Ishikawa (cell line): ENCODE data around the gene KNDC1.
A peak's percentile ranks its signal among the peaks of the same experiment; 100 is the strongest.

Experiments used
- EGR1 ChIP-seq: IDR thresholded peaks from 2 replicates; pipeline ENCODE4 v1.6.1; 2012
- EP300 ChIP-seq: IDR thresholded peaks from 2 replicates; pipeline ENCODE4 v1.6.1; 2012; ENCODE audit warnings: borderline replicate concordance
- FOXM1 ChIP-seq: IDR thresholded peaks from 2 replicates; pipeline ENCODE4 v1.6.1; 2012; ENCODE audit warnings: low read depth, borderline replicate concordance
- NFIC ChIP-seq: IDR thresholded peaks from 2 replicates; pipeline ENCODE4 v1.6.1; 2012
- RAD21 ChIP-seq: IDR thresholded peaks from 2 replicates; pipeline ENCODE4 v1.6.1; 2012; ENCODE audit warnings: low read depth
- TAF1 ChIP-seq: IDR thresholded peaks from 2 replicates; pipeline ENCODE4 v1.6.1; 2012; ENCODE audit warnings: low read depth, mild to moderate bottlenecking
- TCF12 ChIP-seq: IDR thresholded peaks from 2 replicates; pipeline ENCODE4 v1.6.1; 2012; ENCODE audit warnings: low read depth
- TEAD4 ChIP-seq: IDR thresholded peaks from 2 replicates; pipeline ENCODE4 v1.6.1; 2012
- ZBTB7A ChIP-seq: IDR thresholded peaks from 2 replicates; pipeline ENCODE4 v1.6.1; 2012; ENCODE audit warnings: low read depth
- TF ChIP-seq, protein P1 (sequence below): IDR thresholded peaks from 2 replicates; pipeline ENCODE4 v1.6.1; 2012; ENCODE audit warnings: low read depth, mild to moderate bottlenecking
- TF ChIP-seq, protein P2 (sequence below): IDR thresholded peaks from 2 replicates; pipeline ENCODE4 v1.6.1; 2012
- TF ChIP-seq, protein P3 (sequence below): IDR thresholded peaks from 2 replicates; pipeline ENCODE4 v1.6.1; 2012

The KNDC1 gene

DNA sequence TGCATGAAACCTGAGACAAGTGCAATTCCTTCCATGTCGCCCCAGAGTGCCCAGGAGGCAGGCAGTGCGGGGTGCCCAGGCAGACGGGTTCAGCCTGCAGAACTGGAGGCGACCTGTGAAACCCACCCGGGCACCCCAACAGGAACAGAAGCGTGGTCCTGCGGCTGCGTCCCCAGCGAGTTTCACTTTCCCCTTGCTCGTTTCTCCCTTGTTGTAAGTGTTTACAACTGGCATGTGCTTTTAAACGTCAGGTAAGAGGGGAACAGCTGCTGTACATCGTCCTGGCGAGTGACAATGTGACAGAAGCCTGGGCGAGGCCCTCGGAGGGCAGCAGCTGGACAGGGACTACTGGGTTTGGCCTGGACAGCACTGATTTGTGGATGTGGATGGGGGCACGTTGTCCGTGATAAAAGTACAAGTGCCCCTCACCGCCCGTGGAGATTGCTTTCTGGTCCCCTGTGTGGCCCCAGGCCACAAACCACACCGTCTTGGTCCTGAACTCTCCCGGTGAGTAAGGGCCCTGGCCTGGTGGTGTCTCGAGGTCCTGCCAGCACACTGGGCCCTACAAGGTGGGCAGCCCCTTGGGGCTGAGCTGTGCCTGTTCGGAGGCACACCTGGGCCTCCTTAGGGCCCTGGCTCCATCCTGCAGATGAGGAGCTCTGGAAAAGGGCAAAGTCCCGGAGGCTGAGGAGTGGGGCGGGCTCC, 81.6 kb downstream of the KNDC1 start:
- TF ChIP-seq, protein P1, sequence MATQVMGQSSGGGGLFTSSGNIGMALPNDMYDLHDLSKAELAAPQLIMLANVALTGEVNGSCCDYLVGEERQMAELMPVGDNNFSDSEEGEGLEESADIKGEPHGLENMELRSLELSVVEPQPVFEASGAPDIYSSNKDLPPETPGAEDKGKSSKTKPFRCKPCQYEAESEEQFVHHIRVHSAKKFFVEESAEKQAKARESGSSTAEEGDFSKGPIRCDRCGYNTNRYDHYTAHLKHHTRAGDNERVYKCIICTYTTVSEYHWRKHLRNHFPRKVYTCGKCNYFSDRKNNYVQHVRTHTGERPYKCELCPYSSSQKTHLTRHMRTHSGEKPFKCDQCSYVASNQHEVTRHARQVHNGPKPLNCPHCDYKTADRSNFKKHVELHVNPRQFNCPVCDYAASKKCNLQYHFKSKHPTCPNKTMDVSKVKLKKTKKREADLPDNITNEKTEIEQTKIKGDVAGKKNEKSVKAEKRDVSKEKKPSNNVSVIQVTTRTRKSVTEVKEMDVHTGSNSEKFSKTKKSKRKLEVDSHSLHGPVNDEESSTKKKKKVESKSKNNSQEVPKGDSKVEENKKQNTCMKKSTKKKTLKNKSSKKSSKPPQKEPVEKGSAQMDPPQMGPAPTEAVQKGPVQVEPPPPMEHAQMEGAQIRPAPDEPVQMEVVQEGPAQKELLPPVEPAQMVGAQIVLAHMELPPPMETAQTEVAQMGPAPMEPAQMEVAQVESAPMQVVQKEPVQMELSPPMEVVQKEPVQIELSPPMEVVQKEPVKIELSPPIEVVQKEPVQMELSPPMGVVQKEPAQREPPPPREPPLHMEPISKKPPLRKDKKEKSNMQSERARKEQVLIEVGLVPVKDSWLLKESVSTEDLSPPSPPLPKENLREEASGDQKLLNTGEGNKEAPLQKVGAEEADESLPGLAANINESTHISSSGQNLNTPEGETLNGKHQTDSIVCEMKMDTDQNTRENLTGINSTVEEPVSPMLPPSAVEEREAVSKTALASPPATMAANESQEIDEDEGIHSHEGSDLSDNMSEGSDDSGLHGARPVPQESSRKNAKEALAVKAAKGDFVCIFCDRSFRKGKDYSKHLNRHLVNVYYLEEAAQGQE = peak; percentile 28; the same call in 1 of the 2 replicates
- no peak for TF ChIP-seq ZBTB7A

DNA sequence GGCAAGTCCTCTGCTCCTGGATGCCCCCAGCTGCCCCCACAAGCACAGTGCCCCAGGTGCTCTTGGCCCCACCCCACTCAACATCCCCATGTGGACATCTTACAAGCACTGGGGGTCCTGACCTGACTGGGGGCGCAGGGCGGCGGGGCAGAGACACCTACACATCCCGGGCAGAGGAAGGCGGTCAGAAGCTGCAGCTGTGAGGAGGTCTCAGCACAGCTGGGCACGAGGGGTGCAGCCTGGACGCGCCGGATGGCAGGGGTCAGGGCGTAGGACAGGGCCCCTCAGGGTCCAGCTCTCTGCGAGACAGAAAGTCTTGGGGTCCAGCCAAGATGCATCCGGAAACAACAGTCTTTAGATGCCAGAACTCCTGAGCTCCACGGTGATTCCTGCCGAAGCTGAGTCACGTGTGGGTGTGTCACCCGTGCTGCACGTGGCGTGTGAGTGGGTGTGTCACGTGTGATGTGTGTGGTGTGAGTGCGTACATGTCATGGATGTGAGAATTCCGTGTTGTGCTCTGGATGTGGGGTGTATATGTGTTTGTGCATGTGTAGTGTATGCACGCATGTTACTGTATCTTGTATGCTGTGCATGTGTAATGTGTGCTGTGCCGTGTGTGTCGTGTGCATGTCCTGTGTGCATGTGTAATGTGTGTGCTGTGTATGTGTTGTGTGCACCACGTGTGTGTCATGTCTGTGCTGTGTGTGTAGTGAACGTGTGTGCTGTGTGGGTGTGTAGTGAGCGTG, 82.8 kb downstream of the KNDC1 start:
- TF ChIP-seq RAD21 (no peak), TAF1 (no peak), TCF12 (no peak)
- TF ChIP-seq, protein P2, sequence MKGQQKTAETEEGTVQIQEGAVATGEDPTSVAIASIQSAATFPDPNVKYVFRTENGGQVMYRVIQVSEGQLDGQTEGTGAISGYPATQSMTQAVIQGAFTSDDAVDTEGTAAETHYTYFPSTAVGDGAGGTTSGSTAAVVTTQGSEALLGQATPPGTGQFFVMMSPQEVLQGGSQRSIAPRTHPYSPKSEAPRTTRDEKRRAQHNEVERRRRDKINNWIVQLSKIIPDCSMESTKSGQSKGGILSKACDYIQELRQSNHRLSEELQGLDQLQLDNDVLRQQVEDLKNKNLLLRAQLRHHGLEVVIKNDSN = peak; percentile 65

DNA sequence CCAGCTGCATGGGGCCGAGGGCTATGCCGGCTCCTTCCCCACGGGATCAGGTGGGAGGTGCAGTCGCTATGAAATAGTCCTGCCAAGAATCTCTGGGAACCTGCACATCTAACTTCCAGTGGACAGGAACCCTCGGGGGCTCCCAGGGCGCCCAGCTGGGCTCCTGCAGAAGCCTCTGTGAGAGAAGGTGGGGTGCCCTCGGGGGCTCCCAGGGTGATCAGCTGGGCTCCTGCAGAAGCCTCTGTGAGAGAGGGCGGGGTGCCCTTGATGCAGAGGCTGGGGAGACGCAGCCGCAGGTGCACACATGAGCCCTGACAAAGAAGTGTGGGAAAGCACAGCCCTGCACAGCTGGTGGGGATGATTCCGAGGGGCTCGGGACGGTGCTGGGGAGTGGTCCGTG, 83.6 kb downstream of the KNDC1 start:
- TF ChIP-seq TEAD4 = no peak
- no peak for TF ChIP-seq EGR1
- TF ChIP-seq, protein P2 = no peak
- TF ChIP-seq TAF1 = no peak
- TF ChIP-seq NFIC = no peak
- no peak for TF ChIP-seq ZBTB7A
- no peak for TF ChIP-seq FOXM1

DNA sequence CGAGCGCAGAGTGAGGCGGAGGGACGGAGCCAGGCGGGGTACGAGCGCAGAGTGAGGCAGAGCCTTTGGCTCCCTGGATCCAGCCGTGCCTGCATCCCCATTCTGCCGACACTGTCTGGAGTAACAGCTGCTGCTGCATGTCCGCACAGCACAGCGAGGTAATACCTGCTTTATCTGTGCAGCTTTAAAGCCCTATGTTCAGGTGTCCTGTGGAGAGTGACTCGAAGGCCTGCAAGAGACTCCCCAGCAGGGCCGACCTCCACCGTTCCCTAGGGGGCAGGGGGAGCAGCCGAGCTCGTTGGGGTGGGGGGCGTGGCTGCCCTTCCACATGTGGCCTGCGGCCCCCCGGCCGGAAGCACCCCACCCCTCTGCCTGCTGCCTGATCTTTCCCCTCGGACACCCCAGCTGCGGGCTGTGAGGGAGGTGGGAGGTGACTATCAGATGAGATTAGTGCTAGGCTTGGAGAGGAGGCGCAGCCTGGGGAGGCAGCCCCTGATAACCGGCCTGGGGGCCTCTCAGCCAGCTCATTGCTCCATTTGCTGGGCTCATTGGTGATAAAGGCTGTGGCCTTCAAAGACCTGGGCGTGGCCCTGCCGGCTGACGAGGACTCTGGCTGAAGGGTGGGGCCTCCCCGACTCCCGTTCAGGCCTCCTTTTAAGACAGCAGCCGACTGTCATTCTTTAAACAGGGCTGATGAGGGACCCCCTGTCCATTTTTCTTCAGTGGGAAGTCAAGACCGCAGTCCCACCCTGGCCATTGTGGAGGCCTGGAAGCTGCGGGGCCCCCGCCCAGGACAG, 85.6 kb downstream of the KNDC1 start:
- TF ChIP-seq, protein P2 = no peak
- no peak for TF ChIP-seq TAF1
- no peak for TF ChIP-seq NFIC
- no peak for TF ChIP-seq FOXM1

DNA sequence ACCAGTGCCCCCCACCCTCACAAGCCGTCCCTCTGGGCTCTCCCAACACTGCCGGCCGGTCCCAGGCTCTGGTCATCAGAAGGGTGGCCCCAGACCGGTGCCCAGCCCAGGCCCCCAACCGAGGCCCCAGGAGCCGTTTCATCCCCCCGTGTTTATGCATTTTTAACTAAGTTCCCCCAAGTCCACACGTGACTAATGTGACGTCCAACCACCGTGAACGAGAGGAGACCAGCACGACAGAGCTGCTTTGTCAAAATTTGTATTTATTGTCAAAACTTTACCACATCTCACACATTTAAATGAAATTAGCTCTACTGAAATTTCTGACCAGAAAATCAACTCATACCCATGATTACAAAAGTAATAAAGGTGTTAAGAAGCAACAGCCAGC, 86.2 kb downstream of the KNDC1 start:
- no peak for TF ChIP-seq RAD21
- TF ChIP-seq, protein P1 = no peak
- no peak for TF ChIP-seq EGR1
- TF ChIP-seq, protein P2 = no peak
- no peak for TF ChIP-seq TEAD4
- no peak for TF ChIP-seq TAF1
- TF ChIP-seq, protein P3, sequence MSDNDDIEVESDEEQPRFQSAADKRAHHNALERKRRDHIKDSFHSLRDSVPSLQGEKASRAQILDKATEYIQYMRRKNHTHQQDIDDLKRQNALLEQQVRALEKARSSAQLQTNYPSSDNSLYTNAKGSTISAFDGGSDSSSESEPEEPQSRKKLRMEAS = no peak
- TF ChIP-seq EP300 = no peak

DNA sequence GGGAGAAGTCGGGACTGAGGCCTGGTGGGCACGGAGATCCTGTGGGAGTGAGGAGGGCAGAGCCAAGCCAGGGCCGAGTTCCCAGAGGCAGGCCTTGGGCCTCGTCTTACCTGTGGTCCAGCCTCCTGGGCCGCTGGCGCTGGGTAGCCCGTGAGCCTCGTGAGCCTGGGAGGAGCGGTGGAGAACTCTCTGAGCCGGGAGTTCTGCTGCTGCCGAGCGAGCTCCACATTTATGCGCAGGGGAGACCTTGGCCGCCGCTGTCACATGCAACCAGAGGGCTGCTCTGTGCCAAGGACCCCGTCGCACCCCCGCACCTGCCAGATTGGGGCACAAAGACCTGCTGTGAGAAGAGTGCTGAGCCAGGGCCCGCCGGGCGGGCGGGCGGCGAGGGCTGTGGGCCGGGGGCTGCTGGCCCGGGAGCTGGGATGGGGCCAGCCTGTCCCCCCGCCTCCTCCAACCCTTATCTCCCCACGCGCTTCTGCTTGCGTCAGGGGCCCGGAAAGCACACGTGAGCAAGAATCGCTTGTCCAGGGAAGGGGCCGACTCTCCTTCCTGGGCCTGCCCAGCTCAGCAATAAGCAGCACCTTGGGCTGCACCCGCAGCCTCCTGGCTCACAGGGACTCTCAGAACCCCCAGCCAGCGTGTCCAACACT, 87.8 kb downstream of the KNDC1 start:
- TF ChIP-seq ZBTB7A (no peak), EGR1 (no peak), EP300 (no peak), NFIC (no peak)
- TF ChIP-seq, protein P2 = no peak
- TF ChIP-seq, protein P1 = no peak
